Measurements from ENCODE around the gene CD79A.

Gene CD79A

GRCh38 chr19:41880329-41880708, 3.2 kb downstream of the CD79A start:
- no peaks in the 10 kb centered on the region for H3K27me3 ChIP-seq
- no peaks in the 10 kb centered on the region for H3K9me3 ChIP-seq
- intact Hi-C loops (cut with DNase I; ENCODE audit: low total_unique reads), result loop anchor here (5.0 kb wide), 1 partner anchor 77 kb away; the partner anchor contains the start of gene RABAC1
- H3K4me3 ChIP-seq, result no peak overlapping the region
- H3K4me1 ChIP-seq, result peaks cover 0 to 21% (median 11%) of the 10 kb centered on the region in 4 donors
- H3K27ac ChIP-seq, result no peak overlapping the region
- DNase-seq, result no peak
- no peaks in the 10 kb centered on the region for H3K36me3 ChIP-seq
- TF ChIP-seq, protein P1, sequence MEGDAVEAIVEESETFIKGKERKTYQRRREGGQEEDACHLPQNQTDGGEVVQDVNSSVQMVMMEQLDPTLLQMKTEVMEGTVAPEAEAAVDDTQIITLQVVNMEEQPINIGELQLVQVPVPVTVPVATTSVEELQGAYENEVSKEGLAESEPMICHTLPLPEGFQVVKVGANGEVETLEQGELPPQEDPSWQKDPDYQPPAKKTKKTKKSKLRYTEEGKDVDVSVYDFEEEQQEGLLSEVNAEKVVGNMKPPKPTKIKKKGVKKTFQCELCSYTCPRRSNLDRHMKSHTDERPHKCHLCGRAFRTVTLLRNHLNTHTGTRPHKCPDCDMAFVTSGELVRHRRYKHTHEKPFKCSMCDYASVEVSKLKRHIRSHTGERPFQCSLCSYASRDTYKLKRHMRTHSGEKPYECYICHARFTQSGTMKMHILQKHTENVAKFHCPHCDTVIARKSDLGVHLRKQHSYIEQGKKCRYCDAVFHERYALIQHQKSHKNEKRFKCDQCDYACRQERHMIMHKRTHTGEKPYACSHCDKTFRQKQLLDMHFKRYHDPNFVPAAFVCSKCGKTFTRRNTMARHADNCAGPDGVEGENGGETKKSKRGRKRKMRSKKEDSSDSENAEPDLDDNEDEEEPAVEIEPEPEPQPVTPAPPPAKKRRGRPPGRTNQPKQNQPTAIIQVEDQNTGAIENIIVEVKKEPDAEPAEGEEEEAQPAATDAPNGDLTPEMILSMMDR (IDR thresholded peaks at IDR 0.05), result no peak

GRCh38 chr19:41882568-41883462, 5.7 kb downstream of the CD79A start, which contains the start of gene ARHGEF1:
Gene ARHGEF1, plus strand, starts transcription at chr19:41883184. Its CDS starts 4,899 bp downstream, at chr19:41888083.
- Histone ChIP-seq H3K36me3 (no peaks in the 10 kb centered on the region), H3K4me1 (peaks cover 0 to 40% (median 12%) of the 10 kb centered on the region in 4 donors), H3K9me3 (no peaks in the 10 kb centered on the region), H3K27me3 (no peaks in the 10 kb centered on the region), H3K27ac (peak within 1 kb of the TSS; percentile 76 to 83), H3K4me3 (peak within 1 kb of the TSS; percentile 86 to 93)
- peak; percentile 35 to 74 for DNase-seq
- intact Hi-C loops (cut with DNase I; ENCODE audit: low total_unique reads), result loop anchor here (5.0 kb wide), 1 partner anchor 74 kb away; the partner anchor contains the start of gene RABAC1
- TF ChIP-seq, protein P1 (IDR thresholded peaks at IDR 0.05), result no peak

DNA sequence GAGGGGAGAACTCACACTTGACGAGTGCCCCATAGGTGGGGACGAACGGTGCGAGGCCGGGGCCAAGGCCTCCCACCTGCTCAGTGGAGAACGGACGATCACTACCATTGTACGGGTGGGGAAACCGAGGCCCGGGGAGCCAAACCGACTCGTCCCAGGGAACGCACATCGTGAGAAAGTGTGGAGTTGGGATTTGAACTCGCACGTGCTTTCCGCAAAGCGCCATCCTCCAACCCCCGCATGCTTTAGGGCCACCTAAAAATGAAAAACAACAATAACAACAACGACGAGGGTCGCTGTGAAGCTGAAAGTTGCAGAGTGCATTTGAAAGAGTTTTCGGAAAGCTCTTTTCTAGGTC, 6.4 kb downstream of the CD79A start:
- intact Hi-C loops (cut with DNase I; ENCODE audit: low total_unique reads), result loop anchor here (5.0 kb wide), 1 partner anchor 74 kb away; the partner anchor contains the start of gene RABAC1
- Histone ChIP-seq H3K9me3 (no peaks in the 10 kb centered on the region), H3K4me1 (peaks cover 0 to 44% (median 12%) of the 10 kb centered on the region in 4 donors), H3K27me3 (no peaks in the 10 kb centered on the region), H3K4me3 (peak overlapping the region; percentile 86 to 93), H3K36me3 (peaks cover 0 to 4% (median 0%) of the 10 kb centered on the region in 3 donors), H3K27ac (peak overlapping the region; percentile 76 to 83)
- DNase-seq, result no peak
- TF ChIP-seq, protein P1 (IDR thresholded peaks at IDR 0.05), result no peak

DNA sequence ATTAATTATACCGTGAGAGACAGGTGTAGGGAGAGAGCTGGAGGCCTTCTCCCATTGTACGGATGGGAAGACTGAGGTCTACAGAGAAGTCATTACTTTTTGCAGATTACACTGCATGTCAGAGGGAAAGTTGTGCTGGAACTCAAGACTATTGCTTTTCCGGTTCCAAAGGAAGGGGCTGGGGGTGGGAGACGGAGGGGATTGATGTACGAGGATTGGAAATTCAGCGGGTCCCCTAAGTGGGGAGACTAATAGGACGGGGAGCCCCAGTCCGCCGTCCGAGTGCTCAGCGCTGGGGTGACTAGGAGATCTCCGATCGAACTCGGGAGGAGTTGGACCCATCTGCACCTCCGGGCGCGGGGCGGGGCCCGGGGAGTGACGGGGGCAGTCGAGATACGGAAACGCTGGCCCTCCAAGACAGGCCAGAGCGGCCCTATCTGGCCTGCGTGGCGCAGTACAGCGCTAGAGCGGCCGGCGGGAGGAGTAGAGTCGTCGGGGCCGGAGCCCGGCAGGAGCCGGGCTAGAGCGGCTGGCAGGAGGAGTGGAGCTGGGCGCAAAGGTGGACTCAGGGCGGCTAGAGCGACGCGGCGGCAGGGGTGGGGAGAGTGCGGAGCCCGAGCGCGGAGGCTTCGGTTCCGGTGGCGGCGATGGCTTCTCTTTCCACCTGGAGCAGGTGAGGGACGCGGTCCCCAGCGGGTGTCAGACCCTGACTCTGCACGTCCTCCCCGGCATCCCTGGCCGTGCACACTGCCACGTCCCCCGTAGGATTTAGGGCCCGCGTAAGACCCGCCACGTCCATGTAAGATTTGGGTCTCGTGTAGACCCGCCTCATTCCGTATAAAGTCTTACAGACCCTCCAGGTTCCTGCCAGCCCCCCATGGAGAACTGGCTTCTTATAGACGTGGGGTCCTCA, 7.0 kb downstream of the CD79A start:
- DNase-seq, result peak; percentile 94 to 97
- TF ChIP-seq, protein P1 (IDR thresholded peaks at IDR 0.05), result no peak
- intact Hi-C loops (cut with DNase I; ENCODE audit: low total_unique reads), result loop anchor here (2.0 to 5.0 kb wide), 2 partner anchors 23 to 73 kb away; partner anchors contain the start of genes RABAC1 and RPS19

More for the DNA sequence above, 7.0 kb downstream of the CD79A start:
- Histone ChIP-seq H3K4me3 (peak overlapping the region; percentile 86 to 93), H3K4me1 (peaks cover 0 to 44% (median 12%) of the 10 kb centered on the region in 4 donors), H3K36me3 (peaks cover 0 to 11% (median 6%) of the 10 kb centered on the region in 3 donors), H3K27ac (peak overlapping the region; percentile 76 to 83), H3K27me3 (no peaks in the 10 kb centered on the region), H3K9me3 (no peaks in the 10 kb centered on the region)
